GM12864 (cell line): ENCODE measurements around the gene TADA1.

Experiments used
- DNase-seq: peaks from one replicate; pipeline ENCODE4 v3.0.0-alpha.2; 2011; ENCODE audit warnings: low read depth
- H3K4me3 ChIP-seq: 2 replicates; pipeline ENCODE4 v1.5.1; 2011; ENCODE audit warnings: mild to moderate bottlenecking, low read depth, low read length, control low read depth
- CTCF ChIP-seq: IDR thresholded peaks from 2 replicates; pipeline ENCODE4 v1.5.1; 2011; ENCODE audit warnings: low read depth, mild to moderate bottlenecking, moderate library complexity, low read length, control low read depth, inconsistent platforms; ENCODE audit errors: missing control alignments

The TADA1 gene

GRCh38 chr1:166915042-166915441 is 39.0 kb upstream of the TADA1 start:
- TF ChIP-seq CTCF: no peak
- H3K4me3 ChIP-seq: no peak overlapping the region
- DNase-seq: no peak

- no peak for DNase-seq
- no peak overlapping the region for H3K4me3 ChIP-seq
- no peak for TF ChIP-seq CTCF
Measured at GRCh38 chr1:166914111-166914510, 38.0 kb upstream of the TADA1 start.

- H3K4me3 ChIP-seq: no peak overlapping the region
- DNase-seq: no peak
- no peak for TF ChIP-seq CTCF
Measured at GRCh38 chr1:166911624-166912023, 35.6 kb upstream of the TADA1 start.

GRCh38 chr1:166910396-166910994 is 34.4 kb upstream of the TADA1 start:
- no peak overlapping the region for H3K4me3 ChIP-seq
- DNase-seq: peak; percentile 86
- peak; percentile 81 for TF ChIP-seq CTCF

- H3K4me3 ChIP-seq: no peak overlapping the region
- DNase-seq: no peak
- TF ChIP-seq CTCF: no peak
Measured at GRCh38 chr1:166908942-166909341, 32.9 kb upstream of the TADA1 start.

- no peak for TF ChIP-seq CTCF
- DNase-seq: peak; percentile 26
- H3K4me3 ChIP-seq: no peak overlapping the region
Measured at GRCh38 chr1:166907763-166908162, 31.7 kb upstream of the TADA1 start.

- TF ChIP-seq CTCF: no peak
- no peak overlapping the region for H3K4me3 ChIP-seq
- no peak for DNase-seq
Measured at GRCh38 chr1:166907051-166907450, 31.0 kb upstream of the TADA1 start.
